Mesenteric fat pad (tissue), 1 donor: Measurements from ENCODE around the gene PTGFRN. TPM values are rescaled to one million over a fixed set of nuclear protein-coding genes. Genes with fewer than 3 reads are reported as not detected.

Source experiments
- DNase-seq: peaks from one replicate; pipeline ENCODE4 v3.0.0-alpha.2; 2020; ENCODE audit warnings: low spot score
- total RNA-seq: library from RNA; stranded (reverse); fragmentation: NEBNext Ultra II Directional; extraction: Animal tissue kit (Norgen Biotek cat#: 25700); gene quantifications from one replicate; pipeline ENCODE4 v1.2.1, GENCODE V29; 2021
- donor health status: DM: yes; HTN: yes; CAD: no.

The PTGFRN gene
- total RNA-seq, 1 donor from 2014 or later: 24.0 TPM

DNA sequence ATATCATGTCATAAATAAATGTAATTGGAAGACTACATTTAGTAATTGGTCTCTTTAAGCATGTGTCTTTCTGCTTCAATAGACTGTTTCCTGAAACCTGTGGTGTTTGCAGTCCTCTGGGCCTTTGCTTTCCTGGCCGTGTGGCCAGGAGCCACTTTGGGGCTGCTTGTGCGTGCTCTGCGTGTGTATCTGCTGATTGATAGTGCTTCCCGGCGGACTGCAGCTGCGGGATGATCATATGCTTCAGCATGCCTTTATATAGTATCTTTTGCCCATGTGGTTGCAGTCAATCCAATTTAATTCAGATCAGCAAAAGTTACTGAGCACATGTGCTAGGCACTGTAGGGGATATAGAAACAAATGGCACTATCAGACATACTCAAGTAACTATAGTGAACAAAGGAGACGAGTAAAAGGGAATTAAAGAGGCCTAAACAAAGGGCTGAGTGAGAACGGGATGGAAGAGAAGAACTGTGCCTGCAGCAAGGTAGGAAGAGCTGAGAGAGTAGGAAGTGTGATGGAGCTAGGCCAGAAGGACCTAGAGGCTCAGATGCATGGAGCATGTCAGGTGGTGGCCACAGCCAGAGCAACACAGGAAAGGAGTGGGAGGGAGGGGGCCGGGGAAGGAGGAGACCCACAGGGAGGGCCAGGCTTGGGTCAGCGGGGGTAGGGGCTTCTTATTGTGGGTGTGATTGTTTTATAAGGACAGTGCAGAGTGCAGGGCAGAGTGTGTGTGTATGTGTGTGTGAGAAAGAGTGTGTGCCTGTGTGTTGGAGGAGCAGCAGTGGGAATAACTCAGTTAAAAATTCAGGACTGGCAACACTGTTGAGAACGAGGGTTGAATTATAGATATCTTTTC is 123.2 kb downstream of the PTGFRN start:
- no peak for DNase-seq

DNA sequence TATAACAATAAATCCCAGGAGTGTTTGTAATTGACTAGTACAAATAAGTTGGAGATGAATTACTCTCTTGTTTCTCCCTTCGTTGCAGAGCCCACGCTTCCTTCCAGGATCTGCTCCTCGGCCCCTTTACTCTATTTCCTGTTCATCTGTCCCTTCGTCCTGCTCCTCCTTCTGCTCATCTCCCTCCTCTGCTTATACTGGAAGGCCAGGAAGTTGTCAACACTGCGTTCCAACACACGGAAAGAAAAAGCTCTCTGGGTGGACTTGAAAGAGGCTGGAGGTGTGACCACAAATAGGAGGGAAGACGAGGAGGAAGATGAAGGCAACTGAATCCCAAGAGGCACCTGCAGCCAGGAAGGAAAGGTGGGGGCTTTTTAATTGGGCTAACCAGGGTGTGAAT is 124.1 kb downstream of the PTGFRN start:
- no peak for DNase-seq

GRCh38 chr1:117034791-117035290 is 125.1 kb downstream of the PTGFRN start:
- DNase-seq: no peak

DNA sequence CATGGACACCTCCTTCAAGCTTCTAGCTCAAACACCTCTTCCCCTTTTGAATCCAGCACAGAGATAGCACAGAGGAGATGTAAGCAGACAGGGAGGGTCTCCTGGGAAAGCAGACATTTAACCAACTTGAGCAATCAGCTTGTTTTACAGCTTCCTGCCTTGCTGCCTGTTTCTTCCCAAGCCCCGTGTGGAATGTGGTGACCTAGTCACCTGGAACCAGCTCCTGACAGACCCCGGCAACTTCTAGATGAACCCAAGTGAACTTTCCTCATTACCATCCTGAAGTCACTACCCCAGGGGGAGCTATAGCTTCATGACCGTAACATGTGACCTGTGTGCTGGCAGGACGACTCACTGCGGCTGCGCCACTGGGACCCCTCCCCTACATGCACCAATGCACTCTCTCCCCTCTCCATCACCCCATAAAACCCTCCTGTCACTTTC is 126.3 kb downstream of the PTGFRN start:
- no peak for DNase-seq

GRCh38 chr1:117037802-117038201 is 128.1 kb downstream of the PTGFRN start:
- no peak for DNase-seq

- no peak for DNase-seq
Observed at GRCh38 chr1:117038236-117038635, 128.5 kb downstream of the PTGFRN start.

Other genes starting within 250 kb of the PTGFRN start
- gene IGSF3, start 242.2 kb upstream of the PTGFRN start, total RNA-seq: 0.84 TPM
- 2.3 TPM for gene CD2, start 155.5 kb upstream of the PTGFRN start, total RNA-seq
- 1.5 TPM for gene CD101, start 91.8 kb downstream of the PTGFRN start, total RNA-seq
- gene TTF2, start 150.4 kb downstream of the PTGFRN start, total RNA-seq: 15.1 TPM
- gene TRIM45, start 211.8 kb downstream of the PTGFRN start, total RNA-seq: 0.64 TPM